WTC11 (cell line): Measurements from ENCODE around the gene GDF2.

Experiments
- AFF4 ChIP-seq: sonication (generic); formaldehyde crosslinking; IDR thresholded peaks from 2 replicates; pipeline ENCODE4 v1.8.1; 2023; ENCODE audit warnings: mild to moderate bottlenecking, missing genetic modification reagents, borderline replicate concordance
- ATF2 ChIP-seq: sonication (generic); formaldehyde crosslinking; IDR thresholded peaks from 2 replicates; pipeline ENCODE4 v1.8.1; 2022; ENCODE audit warnings: low read depth, missing genetic modification reagents, borderline replicate concordance
- CTCF ChIP-seq: fragments of 200-600 bp; IDR thresholded peaks from 2 replicates; pipeline ENCODE4 v1.8.0; 2022; ENCODE audit warnings: antibody characterized with exemption
- E2F1 ChIP-seq: sonication (generic); formaldehyde crosslinking; IDR thresholded peaks from 2 replicates; pipeline ENCODE4 v1.8.0; 2022; ENCODE audit warnings: mild to moderate bottlenecking, missing genetic modification reagents
- NR1H2 ChIP-seq: sonication (generic); formaldehyde crosslinking; IDR thresholded peaks from 2 replicates; pipeline ENCODE4 v1.9.0; 2021; ENCODE audit warnings: mild to moderate bottlenecking, moderate library complexity, missing genetic modification reagents
- PRDM15 ChIP-seq: sonication (generic); formaldehyde crosslinking; IDR thresholded peaks from 2 replicates; pipeline ENCODE4 v1.8.0; 2022; ENCODE audit warnings: missing genetic modification reagents
- ZBTB21 ChIP-seq: sonication (generic); formaldehyde crosslinking; IDR thresholded peaks from 2 replicates; pipeline ENCODE4 v1.8.1; 2023; ENCODE audit warnings: mild to moderate bottlenecking, missing genetic modification reagents, borderline replicate concordance
- ZNF138 ChIP-seq: sonication (generic); formaldehyde crosslinking; conservative IDR thresholded peaks from 2 replicates; pipeline ENCODE4 v1.8.1; 2022; ENCODE audit warnings: mild to moderate bottlenecking, moderate library complexity, missing genetic modification reagents

DNA sequence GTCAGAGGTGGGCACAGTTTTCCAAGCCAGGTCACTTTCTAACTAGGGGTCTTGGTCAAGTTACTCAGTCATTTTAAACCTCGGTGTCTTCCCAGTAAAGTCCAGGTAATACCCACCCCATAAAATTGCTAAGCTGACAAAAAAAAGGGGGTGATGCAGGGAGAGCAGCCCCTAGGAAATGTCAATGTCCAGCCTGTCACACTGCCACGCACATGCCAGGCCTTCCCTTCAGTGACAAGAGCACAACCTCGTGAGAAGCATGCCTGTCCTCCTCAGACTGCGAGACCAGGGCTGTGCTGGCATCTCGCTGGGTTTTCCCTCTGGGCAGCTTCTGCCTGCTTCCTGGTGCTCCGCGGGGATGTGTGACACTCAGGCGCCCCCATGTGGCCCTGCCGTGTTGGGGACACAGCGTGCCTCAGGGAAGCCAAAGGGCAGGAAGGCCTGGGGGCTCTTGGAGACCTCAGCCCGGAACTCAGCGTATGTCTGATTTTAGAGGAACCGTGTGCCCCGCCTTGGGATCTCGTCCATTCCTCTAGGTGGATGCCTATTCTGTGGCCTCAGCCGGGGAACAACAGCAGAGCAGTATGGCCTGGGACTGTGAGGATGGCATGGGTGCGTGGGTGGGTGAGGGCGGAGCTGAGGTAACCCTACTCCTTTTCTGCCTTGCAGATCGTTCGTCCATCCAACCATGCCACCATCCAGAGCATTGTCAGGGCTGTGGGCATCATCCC, 10.2 kb upstream of the GDF2 start:
- TF ChIP-seq AFF4 (CRISPR knock-in tag) (no peak), CTCF (peak; percentile 62; the same call in 1 of the 2 replicates), ATF2 (no peak), E2F1 (no peak), ZNF138 (no peak), ZBTB21 (CRISPR knock-in tag) (no peak), NR1H2 (CRISPR knock-in tag) (no peak), PRDM15 (CRISPR knock-in tag) (no peak)
